Measurements from ENCODE around the gene KRAS.

DNA sequence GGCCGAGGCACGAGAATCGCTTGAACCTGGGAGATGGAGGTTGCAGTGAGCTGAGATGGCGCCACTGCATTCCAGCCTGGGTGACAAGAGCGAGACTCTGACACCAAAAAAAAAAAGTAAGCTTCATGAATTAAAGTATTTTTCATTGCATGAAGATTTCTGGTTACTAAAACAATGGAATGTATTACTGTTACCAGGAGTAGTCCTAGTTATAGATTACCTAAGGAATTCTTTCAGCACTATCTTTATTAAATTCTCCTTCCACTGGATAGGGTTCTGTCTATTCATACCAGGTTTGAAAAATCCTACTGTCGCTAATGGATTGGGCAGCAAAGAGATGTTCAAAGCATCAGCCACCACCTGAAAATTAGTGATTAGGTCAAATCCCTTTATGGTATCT, 43.3 kb downstream of the KRAS start:
- TF ChIP-seq, protein P1, sequence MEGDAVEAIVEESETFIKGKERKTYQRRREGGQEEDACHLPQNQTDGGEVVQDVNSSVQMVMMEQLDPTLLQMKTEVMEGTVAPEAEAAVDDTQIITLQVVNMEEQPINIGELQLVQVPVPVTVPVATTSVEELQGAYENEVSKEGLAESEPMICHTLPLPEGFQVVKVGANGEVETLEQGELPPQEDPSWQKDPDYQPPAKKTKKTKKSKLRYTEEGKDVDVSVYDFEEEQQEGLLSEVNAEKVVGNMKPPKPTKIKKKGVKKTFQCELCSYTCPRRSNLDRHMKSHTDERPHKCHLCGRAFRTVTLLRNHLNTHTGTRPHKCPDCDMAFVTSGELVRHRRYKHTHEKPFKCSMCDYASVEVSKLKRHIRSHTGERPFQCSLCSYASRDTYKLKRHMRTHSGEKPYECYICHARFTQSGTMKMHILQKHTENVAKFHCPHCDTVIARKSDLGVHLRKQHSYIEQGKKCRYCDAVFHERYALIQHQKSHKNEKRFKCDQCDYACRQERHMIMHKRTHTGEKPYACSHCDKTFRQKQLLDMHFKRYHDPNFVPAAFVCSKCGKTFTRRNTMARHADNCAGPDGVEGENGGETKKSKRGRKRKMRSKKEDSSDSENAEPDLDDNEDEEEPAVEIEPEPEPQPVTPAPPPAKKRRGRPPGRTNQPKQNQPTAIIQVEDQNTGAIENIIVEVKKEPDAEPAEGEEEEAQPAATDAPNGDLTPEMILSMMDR (IDR thresholded peaks at IDR 0.05), result no peak
- no peak for TF ChIP-seq ZFX (IDR thresholded peaks at IDR 0.05; ENCODE audit: borderline replicate concordance)
